ENCODE results near the gene USP4.

GRCh38 chr3:49324768-49325167 is 15.1 kb downstream of the USP4 start:
- TF ChIP-seq CTCF (IDR thresholded peaks at IDR 0.05) (no peak), POLR2A (IDR thresholded peaks at IDR 0.05) (no peak)
